HG03097 (cell line): ENCODE measurements around the gene RSAD1.

Experiments used
- ATAC-seq: cut with Tn5 transposase; IDR thresholded peaks from one replicate; pipeline ENCODE4 v1.9.1; 2021; ENCODE audit not compliant: unreplicated experiment, low FRiP score

RSAD1 gene

GRCh38 chr17:50457621-50458020 is 21.0 kb upstream of the RSAD1 start:
- no peak for ATAC-seq

- no peak for ATAC-seq
These were observed 20.4 kb upstream of the RSAD1 start for GRCh38 chr17:50458270-50458669.

- ATAC-seq = no peak
These were observed 19.7 kb upstream of the RSAD1 start for GRCh38 chr17:50458701-50459676.

GRCh38 chr17:50459756-50460155 is 18.9 kb upstream of the RSAD1 start:
- no peak for ATAC-seq

- no peak for ATAC-seq
These were observed 17.7 kb upstream of the RSAD1 start for GRCh38 chr17:50460831-50461526.

- no peak for ATAC-seq
These were observed 17.0 kb upstream of the RSAD1 start for GRCh38 chr17:50461550-50462132.

- ATAC-seq = no peak
These were observed 16.2 kb upstream of the RSAD1 start for GRCh38 chr17:50462446-50462845.

GRCh38 chr17:50464121-50464520 is 14.5 kb upstream of the RSAD1 start:
- ATAC-seq = no peak

- no peak for ATAC-seq
These were observed 13.9 kb upstream of the RSAD1 start for GRCh38 chr17:50464736-50465135.

GRCh38 chr17:50465171-50465570 is 13.5 kb upstream of the RSAD1 start:
- no peak for ATAC-seq

- ATAC-seq = no peak
These were observed 13.0 kb upstream of the RSAD1 start for GRCh38 chr17:50465635-50466034.

GRCh38 chr17:50466371-50467113 is 12.1 kb upstream of the RSAD1 start:
- no peak for ATAC-seq

GRCh38 chr17:50467114-50467854 is 11.4 kb upstream of the RSAD1 start:
- ATAC-seq = no peak

GRCh38 chr17:50467855-50468303 is 10.8 kb upstream of the RSAD1 start:
- no peak for ATAC-seq

- ATAC-seq = no peak
These were observed 10.1 kb upstream of the RSAD1 start, which contains the start of gene CHAD for GRCh38 chr17:50468304-50469207. CHAD (minus strand) TSS chr17:50468880; CDS start chr17:50468813, 67 bp downstream.

GRCh38 chr17:50469208-50469605 is 9.5 kb upstream of the RSAD1 start:
- ATAC-seq = no peak

GRCh38 chr17:50469671-50470305 is 8.9 kb upstream of the RSAD1 start:
- no peak for ATAC-seq

GRCh38 chr17:50470426-50470825 is 8.2 kb upstream of the RSAD1 start:
- no peak for ATAC-seq
